GM23338 (cell line): ENCODE data around the gene BTK. TPM values are rescaled to one million over a fixed set of nuclear protein-coding genes. Genes with fewer than 3 reads are reported as not detected.

ENCODE experiments used
- ATAC-seq: fragments of 200-7000 bp; cut with Tn5 transposase; 3 replicates; pipeline ENCODE4 v1.9.1; 2020
- DNase-seq: peaks from one replicate; pipeline ENCODE4 v3.0.0-alpha.2; 2015; ENCODE audit warnings: low spot score
- H2AFZ ChIP-seq: fragments of 200-600 bp; sonication (generic); 2 replicates; pipeline ENCODE4 v1.8.0; 2016; ENCODE audit warnings: antibody characterized with exemption, mild to moderate bottlenecking, moderate library complexity
- H3F3A ChIP-seq: fragments of 200-600 bp; sonication (generic); replicated peaks from 2 replicates; pipeline ENCODE4 v1.8.0; 2017; ENCODE audit warnings: antibody characterized with exemption, mixed run types, low read depth
- H3K27ac ChIP-seq: fragments of 200-600 bp; sonication (generic); 2 replicates; pipeline ENCODE4 v1.6.1; 2016; ENCODE audit warnings: low read depth
- H3K27me3 ChIP-seq: fragments of 200-600 bp; sonication (generic); 2 replicates; pipeline ENCODE4 v1.8.0; 2016; ENCODE audit warnings: mild to moderate bottlenecking, mixed run types, moderate library complexity; ENCODE audit not compliant: insufficient read depth
- H3K36me3 ChIP-seq: fragments of 200-600 bp; sonication (generic); 2 replicates; pipeline ENCODE4 v1.8.0; 2016; ENCODE audit warnings: mild to moderate bottlenecking; ENCODE audit not compliant: insufficient read depth
- H3K4me1 ChIP-seq: fragments of 200-600 bp; sonication (generic); 2 replicates; pipeline ENCODE4 v1.8.0; 2016; ENCODE audit warnings: mild to moderate bottlenecking, moderate library complexity; ENCODE audit not compliant: insufficient read depth
- H3K4me2 ChIP-seq: fragments of 200-600 bp; sonication (generic); 2 replicates; pipeline ENCODE4 v1.7.1; 2017; ENCODE audit warnings: mixed run types
- H3K4me3 ChIP-seq: fragments of 200-600 bp; sonication (generic); 2 replicates; pipeline ENCODE4 v1.6.1; 2016; ENCODE audit warnings: mixed run types
- H3K79me2 ChIP-seq: fragments of 200-600 bp; sonication (generic); replicated peaks from 2 replicates; pipeline ENCODE4 v1.8.0; 2017; ENCODE audit warnings: mild to moderate bottlenecking; ENCODE audit not compliant: insufficient read depth
- H3K9me2 ChIP-seq: fragments of 200-600 bp; sonication (generic); 2 replicates; pipeline ENCODE4 v1.8.0; 2017; ENCODE audit not compliant: insufficient read depth
- H4K20me1 ChIP-seq: fragments of 200-600 bp; sonication (generic); replicated peaks from 2 replicates; pipeline ENCODE4 v1.8.0; 2017; ENCODE audit warnings: mild to moderate bottlenecking; ENCODE audit not compliant: insufficient read depth
- H3K27ac Mint-ChIP-seq: 2 replicates; pipeline ENCODE4 v1.8.0; 2020; ENCODE audit warnings: inconsistent platforms, mild to moderate bottlenecking, moderate library complexity, mixed read lengths
- H3K27me3 Mint-ChIP-seq: 3 replicates; pipeline ENCODE4 v1.8.0; 2022; ENCODE audit warnings: low read depth, mild to moderate bottlenecking, moderate library complexity, mixed read lengths, inconsistent platforms; ENCODE audit not compliant: insufficient read depth, poor library complexity
- H3K36me3 Mint-ChIP-seq: 3 replicates; pipeline ENCODE4 v1.8.0; 2021; ENCODE audit warnings: low read depth, mild to moderate bottlenecking, inconsistent platforms, moderate library complexity, mixed read lengths
- H3K4me1 Mint-ChIP-seq: 3 replicates; pipeline ENCODE4 v1.8.0; 2020; ENCODE audit warnings: mild to moderate bottlenecking, inconsistent platforms, mixed read lengths
- H3K4me3 Mint-ChIP-seq: 3 replicates; pipeline ENCODE4 v1.8.0; 2021; ENCODE audit warnings: moderate library complexity, mild to moderate bottlenecking, inconsistent platforms, mixed read lengths
- H3K9me3 Mint-ChIP-seq: 3 replicates; pipeline ENCODE4 v1.8.0; 2020; ENCODE audit warnings: moderate library complexity, mild to moderate bottlenecking, inconsistent platforms, mixed read lengths
- CTCF ChIP-seq, 2 experiments: fragments of 200-600 bp in 1 of 2; sonication (generic) in 1 of 2; conservative IDR thresholded peaks; 2 replicates each; pipeline versions ENCODE4 v1.5.1 to v1.6.1; 2016 to 2017; ENCODE audit warnings: antibody characterized with exemption in 2 of 2, low read depth in 2 of 2, mild to moderate bottlenecking in 2 of 2, moderate library complexity in 1 of 2
- ETS1 ChIP-seq: IDR thresholded peaks from 2 replicates; pipeline ENCODE4 v1.6.1; 2016; ENCODE audit warnings: antibody characterized with exemption
- EZH2 ChIP-seq: fragments of 200-600 bp; sonication (generic); IDR thresholded peaks from one replicate; pipeline ENCODE4 v1.8.0; 2017; ENCODE audit warnings: antibody characterized with exemption, mild to moderate bottlenecking, low read depth; ENCODE audit not compliant: unreplicated experiment
- EZH2phosphoT487 ChIP-seq: fragments of 200-600 bp; sonication (generic); IDR thresholded peaks from one replicate; pipeline ENCODE4 v1.8.1; 2018; ENCODE audit warnings: antibody characterized with exemption; ENCODE audit not compliant: unreplicated experiment
- JUNB ChIP-seq: IDR thresholded peaks from one replicate; pipeline ENCODE4 v1.6.1; 2016; ENCODE audit warnings: antibody characterized with exemption; ENCODE audit not compliant: unreplicated experiment
- NANOG ChIP-seq: IDR thresholded peaks from 2 replicates; pipeline ENCODE4 v1.6.1; 2016; ENCODE audit warnings: antibody characterized with exemption, borderline replicate concordance
- POLR2AphosphoS5 ChIP-seq: IDR thresholded peaks from 2 replicates; pipeline ENCODE4 v1.6.1; 2016; ENCODE audit warnings: antibody characterized with exemption, low read depth
- STAT1 ChIP-seq: IDR thresholded peaks from one replicate; pipeline ENCODE4 v1.6.1; 2016; ENCODE audit warnings: antibody characterized with exemption; ENCODE audit not compliant: unreplicated experiment
- ZNF114 ChIP-seq: fragments of 250-450 bp; sonication (Bioruptor Pico); IDR thresholded peaks from 2 replicates; pipeline ENCODE4 v1.5.0; 2020; ENCODE audit warnings: mild to moderate bottlenecking, moderate library complexity
- ZNF331 ChIP-seq: fragments of 250-450 bp; sonication (Bioruptor Pico); IDR thresholded peaks from 2 replicates; pipeline ENCODE4 v1.5.0; 2020; ENCODE audit warnings: low read depth, mild to moderate bottlenecking, moderate library complexity
- ZNF462 ChIP-seq: fragments of 250-450 bp; sonication (Bioruptor Pico); IDR thresholded peaks from 2 replicates; pipeline ENCODE4 v1.5.0; 2020; ENCODE audit warnings: mild to moderate bottlenecking, moderate library complexity
- polyA plus RNA-seq: library from polyadenylated mRNA; unstranded; fragments of >200 nt; fragmentation: Nextera tagmentation; extraction: Ambion mirVana; gene quantifications from 2 replicates; pipeline ENCODE4 v1.2.1, GENCODE V29; 2016
- total RNA-seq: library from RNA; depleted of rRNA; stranded (reverse); fragments of >200 nt; shearing (Covaris generic); gene quantifications from 2 replicates; pipeline ENCODE4 v1.2.3, GENCODE V29; 2014

The BTK gene
- total and polyA plus RNA-seq, 2 experiments from 2014 or later, result 0.19 to 0.31 TPM

- Mint-ChIP-seq H3K4me3 (peak overlapping the region; percentile 89), H3K27me3 (peaks cover 2% of the 10 kb centered on the region), H3K4me1 (peaks cover 2% of the 10 kb centered on the region; the same call in 1 of the 3 replicates), H3K27ac (peak overlapping the region; percentile 94), H3K36me3 (peaks cover 20% of the 10 kb centered on the region; the same call in 2 of the 3 replicates), H3K9me3 (no peaks in the 10 kb centered on the region)
- no peaks in the 10 kb centered on the region for H3K27me3 ChIP-seq
- H4K20me1 ChIP-seq, result no peaks in the 10 kb centered on the region
- H3K4me2 ChIP-seq, result peak overlapping the region; percentile 84
- no peak for ATAC-seq
- H3K4me3 ChIP-seq, result peak overlapping the region; percentile 84
- H3K27ac ChIP-seq, result peak overlapping the region; percentile 85; the same call in 1 of the 2 replicates
- H3F3A ChIP-seq, result no peaks in the 10 kb centered on the region
- no peaks in the 10 kb centered on the region; the same call in 1 of the 2 replicates for H3K36me3 ChIP-seq
- peak overlapping the region; percentile 90; the same call in 1 of the 2 replicates for H2AFZ ChIP-seq
- H3K79me2 ChIP-seq, result peaks cover 34% of the 10 kb centered on the region
- no peaks in the 10 kb centered on the region for H3K4me1 ChIP-seq
- TF ChIP-seq ZNF331 (CRISPR knock-in tag) (no peak), EZH2 (no peak), CTCF (conservative IDR thresholded peaks at IDR 0.05; ENCODE audit: low read depth in 2 of 2) (no peak), POLR2AphosphoS5 (no peak), ZNF114 (no peak), STAT1 (no peak), JUNB (no peak), ZNF462 (CRISPR knock-in tag) (no peak), ETS1 (no peak), EZH2phosphoT487 (no peak), NANOG (no peak)
- no peak for DNase-seq
- H3K9me2 ChIP-seq, result no peaks in the 10 kb centered on the region
Observed at GRCh38 chrX:101349193-101349562, 36.8 kb downstream of the BTK start.
